ENCODE data around the gene CES3. TPM values are rescaled to one million over a fixed set of nuclear protein-coding genes. Genes with fewer than 3 reads are reported as not detected.

Gene CES3
- 1 to 10 TPM; 1.8 to 4.8 TPM for polyA plus RNA-seq

- no peaks in the 10 kb centered on the region for H3K27me3 ChIP-seq (ENCODE audit: control insufficient read depth in 1 of 2, insufficient read depth in 2 of 2, low read length in 2 of 2)
- no peaks in the 10 kb centered on the region for H3K36me3 ChIP-seq (ENCODE audit: control insufficient read depth in 2 of 2, insufficient read depth in 2 of 2, low read length in 1 of 2)
- peaks cover 0 to 8% of the 10 kb centered on the region in 2 donors for H3K4me1 ChIP-seq (ENCODE audit: control insufficient read depth in 2 of 2, insufficient read depth in 2 of 2, low read length in 1 of 2)
- no peak within 1 kb of the TSS for H3K4me3 ChIP-seq (ENCODE audit: low read depth in 1 of 2, low read length in 2 of 2)
- H3K9me3 ChIP-seq (ENCODE audit: control insufficient read depth in 2 of 2, insufficient read depth in 1 of 2, low read depth in 1 of 2, low read length in 1 of 2): no peaks in the 10 kb centered on the region
- WGBS, 2 donors: 57 to 70% methylated on average over 16 of the region's 16 CpGs
- peak within 1 kb of the TSS; percentile 27 to 65 for H3K27ac ChIP-seq (ENCODE audit: low read depth in 2 of 2, low read length in 1 of 2)
Observed at GRCh38 chr16:66961065-66961744, at the start of gene CES3. Gene CES3, plus strand, starts transcription at chr16:66961266. Its CDS starts 42 bp downstream, at chr16:66961308.

GRCh38 chr16:66911801-66912200 lies 49.3 kb upstream of the CES3 start:
- Histone ChIP-seq H3K27ac (ENCODE audit: low read depth in 2 of 2, low read length in 1 of 2) (peak overlapping the region; percentile 60 to 76), H3K4me3 (ENCODE audit: low read depth in 1 of 2, low read length in 2 of 2) (no peak overlapping the region), H3K4me1 (ENCODE audit: control insufficient read depth in 2 of 2, insufficient read depth in 2 of 2, low read length in 1 of 2) (peaks cover 4 to 10% of the 10 kb centered on the region in 2 donors), H3K27me3 (ENCODE audit: control insufficient read depth in 1 of 2, insufficient read depth in 2 of 2, low read length in 2 of 2) (no peaks in the 10 kb centered on the region), H3K9me3 (ENCODE audit: control insufficient read depth in 2 of 2, insufficient read depth in 1 of 2, low read depth in 1 of 2, low read length in 1 of 2) (peaks cover 0 to 2% of the 10 kb centered on the region in 2 donors), H3K36me3 (ENCODE audit: control insufficient read depth in 2 of 2, insufficient read depth in 2 of 2, low read length in 1 of 2) (no peaks in the 10 kb centered on the region)
- WGBS, 2 donors: 94 to 95% methylated on average over 8 of the region's 8 CpGs

- 59 to 65% methylated on average over 10 of the region's 10 CpGs for WGBS, 2 donors
Observed at GRCh38 chr16:66913081-66913480, 48.0 kb upstream of the CES3 start.

GRCh38 chr16:66913711-66914110 lies 47.4 kb upstream of the CES3 start:
- 73 to 84% methylated on average over 4 of the region's 4 CpGs for WGBS, 2 donors
- Histone ChIP-seq H3K4me3 (ENCODE audit: low read depth in 1 of 2, low read length in 2 of 2) (no peak overlapping the region), H3K9me3 (ENCODE audit: control insufficient read depth in 2 of 2, insufficient read depth in 1 of 2, low read depth in 1 of 2, low read length in 1 of 2) (peaks cover 0 to 2% of the 10 kb centered on the region in 2 donors), H3K36me3 (ENCODE audit: control insufficient read depth in 2 of 2, insufficient read depth in 2 of 2, low read length in 1 of 2) (no peaks in the 10 kb centered on the region), H3K27me3 (ENCODE audit: control insufficient read depth in 1 of 2, insufficient read depth in 2 of 2, low read length in 2 of 2) (no peaks in the 10 kb centered on the region), H3K27ac (ENCODE audit: low read depth in 2 of 2, low read length in 1 of 2) (no peak overlapping the region), H3K4me1 (ENCODE audit: control insufficient read depth in 2 of 2, insufficient read depth in 2 of 2, low read length in 1 of 2) (peaks cover 2 to 8% of the 10 kb centered on the region in 2 donors)

More at GRCh38 chr16:66913081-66913480, 48.0 kb upstream of the CES3 start:
- no peaks in the 10 kb centered on the region for H3K27me3 ChIP-seq (ENCODE audit: control insufficient read depth in 1 of 2, insufficient read depth in 2 of 2, low read length in 2 of 2)
- no peaks in the 10 kb centered on the region for H3K36me3 ChIP-seq (ENCODE audit: control insufficient read depth in 2 of 2, insufficient read depth in 2 of 2, low read length in 1 of 2)
- no peak overlapping the region for H3K4me3 ChIP-seq (ENCODE audit: low read depth in 1 of 2, low read length in 2 of 2)
- no peak overlapping the region for H3K27ac ChIP-seq (ENCODE audit: low read depth in 2 of 2, low read length in 1 of 2)
- H3K4me1 ChIP-seq (ENCODE audit: control insufficient read depth in 2 of 2, insufficient read depth in 2 of 2, low read length in 1 of 2): peaks cover 2 to 7% of the 10 kb centered on the region in 2 donors
- peaks cover 0 to 2% of the 10 kb centered on the region in 2 donors for H3K9me3 ChIP-seq (ENCODE audit: control insufficient read depth in 2 of 2, insufficient read depth in 1 of 2, low read depth in 1 of 2, low read length in 1 of 2)

- WGBS, 2 donors: 97 to 99% methylated on average over 7 of the region's 7 CpGs
- H3K9me3 ChIP-seq (ENCODE audit: control insufficient read depth in 2 of 2, insufficient read depth in 1 of 2, low read depth in 1 of 2, low read length in 1 of 2): peaks cover 0 to 2% of the 10 kb centered on the region in 2 donors
- peaks cover 5 to 16% of the 10 kb centered on the region in 2 donors for H3K4me1 ChIP-seq (ENCODE audit: control insufficient read depth in 2 of 2, insufficient read depth in 2 of 2, low read length in 1 of 2)
- H3K4me3 ChIP-seq (ENCODE audit: low read depth in 1 of 2, low read length in 2 of 2): no peak overlapping the region
- H3K27ac ChIP-seq (ENCODE audit: low read depth in 2 of 2, low read length in 1 of 2): no peak overlapping the region
- H3K27me3 ChIP-seq (ENCODE audit: control insufficient read depth in 1 of 2, insufficient read depth in 2 of 2, low read length in 2 of 2): no peaks in the 10 kb centered on the region
- no peaks in the 10 kb centered on the region for H3K36me3 ChIP-seq (ENCODE audit: control insufficient read depth in 2 of 2, insufficient read depth in 2 of 2, low read length in 1 of 2)
Observed at GRCh38 chr16:66914541-66914940, 46.5 kb upstream of the CES3 start.

GRCh38 chr16:66915041-66915440 lies 46.0 kb upstream of the CES3 start:
- no peaks in the 10 kb centered on the region for H3K27me3 ChIP-seq (ENCODE audit: control insufficient read depth in 1 of 2, insufficient read depth in 2 of 2, low read length in 2 of 2)
- 59 to 74% methylated on average over 7 of the region's 7 CpGs for WGBS, 2 donors

GRCh38 chr16:66916518-66916917 lies 44.5 kb upstream of the CES3 start:
- H3K36me3 ChIP-seq (ENCODE audit: control insufficient read depth in 2 of 2, insufficient read depth in 2 of 2, low read length in 1 of 2): no peaks in the 10 kb centered on the region
- H3K27ac ChIP-seq (ENCODE audit: low read depth in 2 of 2, low read length in 1 of 2): no peak overlapping the region
- no peaks in the 10 kb centered on the region for H3K27me3 ChIP-seq (ENCODE audit: control insufficient read depth in 1 of 2, insufficient read depth in 2 of 2, low read length in 2 of 2)
- H3K9me3 ChIP-seq (ENCODE audit: control insufficient read depth in 2 of 2, insufficient read depth in 1 of 2, low read depth in 1 of 2, low read length in 1 of 2): peaks cover 0 to 2% of the 10 kb centered on the region in 2 donors
- 79 to 87% methylated on average over 6 of the region's 6 CpGs for WGBS, 2 donors
- no peak overlapping the region for H3K4me3 ChIP-seq (ENCODE audit: low read depth in 1 of 2, low read length in 2 of 2)
- peaks cover 3 to 16% of the 10 kb centered on the region in 2 donors for H3K4me1 ChIP-seq (ENCODE audit: control insufficient read depth in 2 of 2, insufficient read depth in 2 of 2, low read length in 1 of 2)

More at GRCh38 chr16:66915041-66915440, 46.0 kb upstream of the CES3 start:
- Histone ChIP-seq H3K4me1 (ENCODE audit: control insufficient read depth in 2 of 2, insufficient read depth in 2 of 2, low read length in 1 of 2) (peaks cover 5 to 18% of the 10 kb centered on the region in 2 donors), H3K27ac (ENCODE audit: low read depth in 2 of 2, low read length in 1 of 2) (no peak overlapping the region), H3K4me3 (ENCODE audit: low read depth in 1 of 2, low read length in 2 of 2) (no peak overlapping the region), H3K36me3 (ENCODE audit: control insufficient read depth in 2 of 2, insufficient read depth in 2 of 2, low read length in 1 of 2) (no peaks in the 10 kb centered on the region), H3K9me3 (ENCODE audit: control insufficient read depth in 2 of 2, insufficient read depth in 1 of 2, low read depth in 1 of 2, low read length in 1 of 2) (peaks cover 0 to 2% of the 10 kb centered on the region in 2 donors)

- H3K4me3 ChIP-seq (ENCODE audit: low read depth in 1 of 2, low read length in 2 of 2): no peak overlapping the region
- H3K9me3 ChIP-seq (ENCODE audit: control insufficient read depth in 2 of 2, insufficient read depth in 1 of 2, low read depth in 1 of 2, low read length in 1 of 2): peaks cover 0 to 2% of the 10 kb centered on the region in 2 donors
- no peak overlapping the region for H3K27ac ChIP-seq (ENCODE audit: low read depth in 2 of 2, low read length in 1 of 2)
- H3K36me3 ChIP-seq (ENCODE audit: control insufficient read depth in 2 of 2, insufficient read depth in 2 of 2, low read length in 1 of 2): no peaks in the 10 kb centered on the region
- 90% methylated on average over 9 of the region's 9 CpGs for WGBS, 2 donors
- no peaks in the 10 kb centered on the region for H3K27me3 ChIP-seq (ENCODE audit: control insufficient read depth in 1 of 2, insufficient read depth in 2 of 2, low read length in 2 of 2)
- H3K4me1 ChIP-seq (ENCODE audit: control insufficient read depth in 2 of 2, insufficient read depth in 2 of 2, low read length in 1 of 2): peaks cover 9 to 19% of the 10 kb centered on the region in 2 donors
Observed at GRCh38 chr16:66917741-66918140, 43.3 kb upstream of the CES3 start.

- H3K27ac ChIP-seq (ENCODE audit: low read depth in 2 of 2, low read length in 1 of 2): no peak overlapping the region
- H3K4me1 ChIP-seq (ENCODE audit: control insufficient read depth in 2 of 2, insufficient read depth in 2 of 2, low read length in 1 of 2): peaks cover 9 to 25% of the 10 kb centered on the region in 2 donors
- WGBS, 2 donors: 91 to 93% methylated on average over 5 to 6 of the region's 6 CpGs
- H3K27me3 ChIP-seq (ENCODE audit: control insufficient read depth in 1 of 2, insufficient read depth in 2 of 2, low read length in 2 of 2): no peaks in the 10 kb centered on the region
- H3K9me3 ChIP-seq (ENCODE audit: control insufficient read depth in 2 of 2, insufficient read depth in 1 of 2, low read depth in 1 of 2, low read length in 1 of 2): peaks cover 0 to 2% of the 10 kb centered on the region in 2 donors
- H3K36me3 ChIP-seq (ENCODE audit: control insufficient read depth in 2 of 2, insufficient read depth in 2 of 2, low read length in 1 of 2): peaks cover 0 to 5% of the 10 kb centered on the region in 2 donors
- H3K4me3 ChIP-seq (ENCODE audit: low read depth in 1 of 2, low read length in 2 of 2): no peak overlapping the region
Observed at GRCh38 chr16:66918355-66918754, 42.7 kb upstream of the CES3 start.

Data from esophagus (tissue), 2 donors.